OCI-M1 (cell line): ENCODE measurements around the gene MBD6.
"Not testable (repeated sequence)": the region's sequence is repeated elsewhere in the genome, so short reads cannot be mapped to it uniquely, and the experiment has no call there.

Experiments
- DNase-seq: peaks from one replicate; lab custom pipeline; 2025; lab: John Stamatoyannopoulos, UW

MBD6 gene

DNA sequence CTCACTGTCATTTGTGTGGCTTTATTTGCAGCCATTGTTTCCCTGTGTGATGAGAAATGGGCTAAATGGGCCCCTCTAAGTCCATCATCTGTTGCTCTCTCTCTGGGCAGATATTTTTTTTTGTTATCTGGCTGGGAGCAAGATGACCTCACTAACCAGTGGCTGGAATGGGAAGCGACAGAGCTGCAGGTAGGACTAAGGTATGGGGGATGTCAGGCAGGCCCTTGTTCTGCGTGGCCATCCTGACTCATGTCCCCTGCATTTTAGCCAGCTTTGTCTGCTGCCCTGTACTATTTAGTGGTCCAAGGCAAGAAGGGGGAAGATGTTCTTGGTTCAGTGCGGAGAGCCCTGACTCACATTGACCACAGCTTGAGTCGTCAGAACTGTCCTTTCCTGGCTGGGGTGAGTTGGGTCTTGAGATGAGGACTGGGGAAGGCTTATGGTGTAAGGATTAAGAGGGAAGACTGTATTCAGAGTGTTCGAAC, 33.4 kb upstream of the MBD6 start:
- no peak for DNase-seq

GRCh38 chr12:57490126-57490525, 32.5 kb upstream of the MBD6 start:
- DNase-seq = no peak

GRCh38 chr12:57491393-57492280, 31.0 kb upstream of the MBD6 start:
- DNase-seq = peak; percentile 25

DNA sequence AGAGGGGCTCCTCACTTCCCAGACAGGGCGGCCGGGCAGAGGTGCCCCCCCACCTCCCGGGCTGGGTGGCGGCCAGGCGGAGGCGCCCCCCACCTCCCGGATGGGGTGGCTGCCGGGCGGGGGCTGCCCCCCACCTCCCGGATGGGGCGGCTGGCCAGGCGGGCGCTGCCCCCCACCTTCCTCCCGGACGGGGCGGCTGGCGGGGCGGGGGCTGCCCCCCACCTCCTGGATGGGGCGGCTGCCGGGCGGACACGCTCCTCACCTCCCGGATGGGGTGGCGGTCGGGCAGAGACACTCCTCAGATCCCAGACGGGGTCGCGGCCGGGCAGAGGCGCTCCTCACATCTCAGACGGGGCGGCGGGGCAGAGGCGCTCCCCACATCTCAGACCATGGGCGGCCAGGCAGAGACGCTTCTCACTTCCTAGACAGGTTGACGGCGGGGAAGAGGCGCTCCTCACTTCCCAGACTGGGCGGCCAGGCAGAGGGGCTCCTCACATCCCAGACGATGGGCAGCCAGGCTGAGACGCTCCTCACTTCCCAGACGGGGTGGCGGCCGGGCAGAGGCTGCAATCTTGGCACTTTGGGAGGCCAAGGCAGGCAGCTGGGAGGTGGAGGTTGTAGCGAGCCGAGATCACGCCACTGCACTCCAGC, 27.4 kb upstream of the MBD6 start:
- DNase-seq = not testable (repeated sequence)

DNA sequence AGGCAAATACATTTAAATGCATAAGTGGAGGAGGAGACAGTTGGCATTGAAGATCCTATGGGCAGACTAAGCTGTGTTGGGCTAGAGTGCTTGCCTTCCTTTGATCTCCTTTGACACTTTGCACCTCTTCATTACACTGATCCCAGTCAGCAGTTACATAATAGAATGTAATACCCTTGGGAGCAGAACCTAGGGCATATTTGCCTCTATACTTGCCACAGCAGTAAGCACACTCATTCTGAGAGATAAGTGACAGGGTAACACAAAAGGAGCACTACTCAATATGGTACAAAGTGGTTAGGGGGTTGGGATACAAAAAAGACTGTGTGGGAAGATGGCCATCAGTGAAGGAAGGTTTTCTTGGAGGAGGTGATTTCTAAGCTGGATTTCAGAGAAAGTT, 25.8 kb upstream of the MBD6 start:
- no peak for DNase-seq

GRCh38 chr12:57497223-57498131, 25.1 kb upstream of the MBD6 start:
- DNase-seq = no peak

DNA sequence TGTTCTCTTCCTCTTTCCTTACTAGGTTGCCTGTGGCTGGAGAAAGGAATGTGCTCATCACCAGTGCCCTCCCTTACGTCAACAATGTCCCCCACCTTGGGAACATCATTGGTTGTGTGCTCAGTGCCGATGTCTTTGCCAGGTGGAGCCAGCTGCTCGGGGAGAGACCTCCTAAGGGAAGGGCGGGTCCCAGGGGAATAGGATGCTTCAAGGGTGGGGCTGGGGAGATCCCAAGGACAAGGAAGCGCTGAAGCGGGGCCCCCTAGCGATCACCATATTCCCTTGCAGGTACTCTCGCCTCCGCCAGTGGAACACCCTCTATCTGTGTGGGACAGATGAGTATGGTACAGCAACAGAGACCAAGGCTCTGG, 24.5 kb upstream of the MBD6 start:
- no peak for DNase-seq

DNA sequence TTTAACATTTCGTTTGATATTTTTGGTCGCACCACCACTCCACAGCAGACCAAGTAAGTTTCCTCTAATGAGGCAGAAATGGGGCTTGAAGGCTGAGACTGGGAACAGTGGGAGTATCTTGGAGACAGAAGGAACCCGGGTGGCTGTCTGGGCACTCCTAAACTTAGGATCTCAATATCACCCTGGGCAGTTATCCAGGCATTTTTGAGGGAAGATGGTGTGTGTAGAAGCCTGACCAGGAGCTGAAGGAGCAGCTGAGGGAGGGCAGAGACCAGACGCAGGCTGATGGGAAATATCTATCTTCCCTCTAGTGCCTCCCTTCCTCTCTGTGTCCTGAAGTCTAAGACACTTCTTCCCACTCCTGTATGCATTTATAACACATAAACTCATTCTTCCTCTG, 24.1 kb upstream of the MBD6 start:
- DNase-seq = no peak

DNA sequence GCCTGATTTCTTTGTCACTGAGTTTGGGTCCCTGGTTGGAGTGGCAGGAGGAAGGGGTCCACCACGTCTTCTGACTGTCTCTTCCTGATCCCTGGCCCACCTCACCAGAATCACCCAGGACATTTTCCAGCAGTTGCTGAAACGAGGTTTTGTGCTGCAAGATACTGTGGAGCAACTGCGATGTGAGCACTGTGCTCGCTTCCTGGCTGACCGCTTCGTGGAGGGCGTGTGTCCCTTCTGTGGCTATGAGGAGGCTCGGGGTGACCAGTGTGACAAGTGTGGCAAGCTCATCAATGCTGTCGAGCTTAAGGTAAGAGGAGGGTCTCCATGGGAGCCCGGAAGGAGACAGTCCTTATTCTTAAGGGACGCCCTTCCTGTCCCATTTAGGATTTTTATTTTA, 22.4 kb upstream of the MBD6 start:
- no peak for DNase-seq

- DNase-seq = not testable (repeated sequence)
These were observed 20.2 kb upstream of the MBD6 start for GRCh38 chr12:57502311-57502969.

DNA sequence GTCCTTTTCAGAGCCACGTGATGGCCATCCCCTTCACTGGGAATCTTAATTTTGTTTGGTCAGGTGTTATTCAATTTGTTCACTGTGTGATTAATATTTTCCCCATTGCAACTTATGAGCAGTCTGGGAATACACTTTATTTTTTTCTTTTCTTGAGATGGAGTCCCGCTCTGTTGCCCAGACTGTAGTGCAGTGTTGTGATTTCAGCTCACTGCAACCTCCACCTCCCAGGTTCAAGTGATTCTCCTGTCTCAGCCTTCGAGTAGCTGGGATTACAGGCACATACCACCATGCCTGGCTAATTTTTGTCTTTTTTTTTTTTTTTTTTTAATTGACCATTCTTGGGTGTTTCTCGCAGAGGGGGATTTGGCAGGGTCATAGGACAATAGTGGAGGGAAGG, 16.1 kb upstream of the MBD6 start:
- DNase-seq = not testable (repeated sequence)

DNA sequence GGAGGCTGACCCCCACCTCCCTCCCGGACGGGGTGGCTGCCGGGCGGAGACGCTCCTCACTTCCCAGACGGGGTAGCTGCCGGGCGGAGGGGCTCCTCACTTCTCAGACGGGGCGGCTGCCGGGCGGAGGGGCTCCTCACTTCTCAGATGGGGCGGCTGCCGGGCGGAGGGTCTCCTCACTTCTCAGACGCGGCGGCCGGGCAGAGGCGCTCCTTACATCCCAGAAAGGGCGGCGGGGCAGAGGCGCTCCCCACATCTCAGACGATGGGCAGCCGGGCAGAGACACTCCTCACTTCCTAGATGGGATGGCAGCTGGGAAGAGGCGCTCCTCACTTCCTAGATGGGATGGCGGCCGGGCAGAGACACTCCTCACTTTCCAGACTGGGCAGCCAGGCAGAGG, 14.8 kb upstream of the MBD6 start:
- DNase-seq = not testable (repeated sequence)

DNA sequence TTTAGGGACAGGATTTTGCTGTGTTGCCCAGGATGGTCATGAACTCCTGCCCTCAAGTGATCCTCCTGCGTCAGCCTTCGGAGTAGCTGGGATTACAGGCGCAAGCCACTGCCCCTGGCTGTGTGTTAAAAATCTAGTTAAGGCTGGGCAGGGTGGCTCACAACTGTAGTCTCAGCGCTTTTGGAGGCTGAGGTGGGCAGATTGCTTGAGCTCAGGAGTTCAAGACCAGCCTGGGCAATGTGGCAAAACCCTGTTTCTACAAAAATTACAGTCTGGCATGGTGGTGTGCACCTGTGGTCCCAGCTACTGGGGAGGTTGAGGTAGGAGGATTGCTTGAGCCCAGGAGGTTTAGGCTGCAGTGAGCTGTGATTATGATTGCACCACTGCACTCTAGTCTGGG, 11.5 kb upstream of the MBD6 start:
- DNase-seq = no peak

- DNase-seq = no peak
These were observed 10.9 kb upstream of the MBD6 start for GRCh38 chr12:57511588-57512325.

- no peak for DNase-seq
These were observed 10.0 kb upstream of the MBD6 start for GRCh38 chr12:57512665-57513064.

GRCh38 chr12:57513266-57513665, 9.4 kb upstream of the MBD6 start:
- DNase-seq = no peak

DNA sequence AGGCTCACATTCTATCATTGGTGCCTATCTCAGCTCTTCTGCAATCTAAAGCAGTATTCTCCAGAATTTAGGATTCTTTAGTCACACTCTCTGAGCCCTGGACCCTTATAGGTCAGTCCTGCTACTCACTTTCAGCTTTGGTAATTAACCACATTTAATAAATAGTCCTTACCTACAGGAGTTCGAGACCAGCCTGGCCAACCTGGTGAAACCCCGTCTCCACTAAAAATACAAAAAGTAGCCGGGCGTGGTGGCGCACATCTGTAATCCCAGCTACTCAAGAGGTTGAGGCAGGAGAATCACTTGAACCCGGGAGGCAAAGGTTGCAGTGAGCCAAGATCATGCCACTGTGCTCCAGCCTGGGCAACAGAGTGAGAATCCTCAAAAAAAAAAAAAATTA, 8.9 kb upstream of the MBD6 start:
- DNase-seq = not testable (repeated sequence)

DNA sequence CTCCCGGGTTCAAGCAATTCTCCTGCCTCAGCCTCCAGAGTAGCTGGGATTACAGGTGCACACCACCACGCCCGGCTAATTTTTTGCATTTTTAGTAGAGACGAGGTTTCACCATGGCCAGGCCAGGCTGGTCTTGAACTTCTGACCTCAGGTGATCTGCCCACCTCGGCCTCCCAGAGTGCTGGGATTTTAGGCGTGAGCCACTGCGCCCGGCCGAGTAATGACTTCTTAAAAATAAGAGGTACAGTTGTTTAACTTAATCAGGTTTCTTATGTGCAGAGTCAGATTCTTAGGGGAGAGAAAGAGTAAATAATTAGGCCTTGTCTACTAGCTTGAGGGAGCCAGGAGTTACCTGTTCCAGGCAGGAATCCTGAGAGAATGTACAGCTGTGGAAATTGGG, 8.4 kb upstream of the MBD6 start:
- DNase-seq = not testable (repeated sequence)

DNA sequence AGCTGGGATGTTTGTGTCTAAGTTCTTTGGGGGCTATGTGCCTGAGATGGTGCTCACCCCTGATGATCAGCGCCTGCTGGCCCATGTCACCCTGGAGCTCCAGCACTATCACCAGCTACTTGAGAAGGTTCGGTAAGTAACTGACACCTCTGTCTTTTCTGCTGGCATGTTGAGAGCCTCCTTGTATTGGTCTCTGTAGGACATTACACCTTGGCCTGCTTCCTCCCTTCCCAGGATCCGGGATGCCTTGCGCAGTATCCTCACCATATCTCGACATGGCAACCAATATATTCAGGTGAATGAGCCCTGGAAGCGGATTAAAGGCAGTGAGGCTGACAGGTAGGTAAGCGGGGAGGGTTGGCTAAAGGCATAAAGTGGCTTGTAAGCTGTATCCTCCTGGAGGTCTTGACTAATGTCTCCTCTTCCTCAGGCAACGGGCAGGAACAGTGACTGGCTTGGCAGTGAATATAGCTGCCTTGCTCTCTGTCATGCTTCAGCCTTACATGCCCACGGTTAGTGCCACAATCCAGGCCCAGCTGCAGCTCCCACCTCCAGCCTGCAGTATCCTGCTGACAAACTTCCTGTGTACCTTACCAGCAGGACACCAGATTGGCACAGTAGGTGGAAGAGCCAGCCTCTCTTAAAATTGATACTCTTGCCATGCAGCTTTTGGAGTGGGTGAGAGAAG, 7.8 kb upstream of the MBD6 start:
- peak; percentile 44 for DNase-seq

- peak; percentile 59 for DNase-seq
These were observed 7.2 kb upstream of the MBD6 start for GRCh38 chr12:57515408-57515933.
